Measurements from ENCODE around the gene RAB11FIP4. TPM values are rescaled to one million over a fixed set of nuclear protein-coding genes. Genes with fewer than 3 reads are reported as not detected.

The RAB11FIP4 gene
- total RNA-seq, 1 experiment from 2014 or later: 2.8 TPM

DNA sequence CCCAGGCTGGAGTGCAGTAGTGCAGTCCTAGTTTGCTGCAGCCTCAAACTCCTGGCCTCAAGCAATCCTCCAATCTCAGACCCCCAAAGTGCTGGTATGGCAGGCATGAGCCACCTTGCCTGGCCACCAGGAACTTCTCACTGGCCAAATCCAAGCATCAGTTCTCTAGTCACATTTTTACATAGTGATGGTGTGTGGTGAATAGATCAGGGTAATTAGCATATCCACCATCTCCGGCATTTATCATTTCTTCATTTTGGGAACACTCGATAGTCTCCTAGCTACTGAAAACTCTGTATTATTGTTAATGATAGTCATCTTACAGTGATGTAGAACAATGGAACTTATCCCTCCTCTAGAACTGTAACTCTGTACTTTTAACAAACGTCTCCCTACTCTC is 58.3 kb downstream of the RAB11FIP4 start:
- Mint-ChIP-seq H3K4me1 (ENCODE audit: insufficient read depth, unreplicated experiment) (no peaks in the 10 kb centered on the region), H3K27ac (ENCODE audit: low read depth, unreplicated experiment) (no peak overlapping the region), H3K36me3 (ENCODE audit: insufficient read depth, unreplicated experiment) (peaks cover 5% of the 10 kb centered on the region), H3K4me3 (ENCODE audit: unreplicated experiment) (no peak overlapping the region), H3K27me3 (ENCODE audit: insufficient read depth, unreplicated experiment) (peaks cover 10% of the 10 kb centered on the region), H3K9me3 (ENCODE audit: unreplicated experiment) (no peaks in the 10 kb centered on the region)
- intact Hi-C loops (cut with micrococcal nuclease): no loop called here
- ChIA-PET CTCF (interaction anchor here (0.6 to 1.7 kb wide), 5 partner anchors 62 to 521 kb away, joined by 3 to 4 read pairs (median 3); no protein-coding TSS in a partner anchor), POLR2A (interaction anchor here (1.2 kb wide), 1 partner anchor 19 kb away, joined by 3 read pairs; no protein-coding TSS in a partner anchor)
- BruUV-seq (replicated peaks): no TSS peak
- TF ChIP-seq, protein P1, sequence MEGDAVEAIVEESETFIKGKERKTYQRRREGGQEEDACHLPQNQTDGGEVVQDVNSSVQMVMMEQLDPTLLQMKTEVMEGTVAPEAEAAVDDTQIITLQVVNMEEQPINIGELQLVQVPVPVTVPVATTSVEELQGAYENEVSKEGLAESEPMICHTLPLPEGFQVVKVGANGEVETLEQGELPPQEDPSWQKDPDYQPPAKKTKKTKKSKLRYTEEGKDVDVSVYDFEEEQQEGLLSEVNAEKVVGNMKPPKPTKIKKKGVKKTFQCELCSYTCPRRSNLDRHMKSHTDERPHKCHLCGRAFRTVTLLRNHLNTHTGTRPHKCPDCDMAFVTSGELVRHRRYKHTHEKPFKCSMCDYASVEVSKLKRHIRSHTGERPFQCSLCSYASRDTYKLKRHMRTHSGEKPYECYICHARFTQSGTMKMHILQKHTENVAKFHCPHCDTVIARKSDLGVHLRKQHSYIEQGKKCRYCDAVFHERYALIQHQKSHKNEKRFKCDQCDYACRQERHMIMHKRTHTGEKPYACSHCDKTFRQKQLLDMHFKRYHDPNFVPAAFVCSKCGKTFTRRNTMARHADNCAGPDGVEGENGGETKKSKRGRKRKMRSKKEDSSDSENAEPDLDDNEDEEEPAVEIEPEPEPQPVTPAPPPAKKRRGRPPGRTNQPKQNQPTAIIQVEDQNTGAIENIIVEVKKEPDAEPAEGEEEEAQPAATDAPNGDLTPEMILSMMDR (IDR thresholded peaks at IDR 0.05; ENCODE audit: unreplicated experiment): no peak
- no peak for DNase-seq (ENCODE audit: unreplicated experiment)

DNA sequence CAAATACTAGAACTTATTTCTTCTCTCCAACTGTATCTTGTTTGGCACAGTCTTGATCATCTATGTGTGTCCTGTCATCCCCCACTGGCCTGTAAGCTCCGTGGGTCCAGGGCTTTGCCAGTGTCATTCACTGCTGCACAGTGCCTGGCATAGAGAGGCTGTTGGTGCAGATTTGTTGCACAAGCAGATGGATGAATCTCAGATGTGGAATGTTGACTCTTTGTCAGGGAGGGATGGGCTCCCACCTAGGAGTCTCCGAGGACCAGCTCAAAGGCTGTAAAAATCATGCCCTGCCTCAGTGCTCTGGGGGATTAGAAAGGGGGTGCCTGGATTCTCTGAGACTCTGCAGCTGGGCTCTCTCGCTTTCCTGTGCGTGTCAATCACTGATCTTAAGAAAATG is 60.6 kb downstream of the RAB11FIP4 start:
- Mint-ChIP-seq H3K36me3 (ENCODE audit: insufficient read depth, unreplicated experiment) (no peaks in the 10 kb centered on the region), H3K9me3 (ENCODE audit: unreplicated experiment) (no peaks in the 10 kb centered on the region), H3K27ac (ENCODE audit: low read depth, unreplicated experiment) (no peak overlapping the region), H3K4me1 (ENCODE audit: insufficient read depth, unreplicated experiment) (no peaks in the 10 kb centered on the region), H3K4me3 (ENCODE audit: unreplicated experiment) (no peak overlapping the region), H3K27me3 (ENCODE audit: insufficient read depth, unreplicated experiment) (peaks cover 10% of the 10 kb centered on the region)
- TF ChIP-seq, protein P1 (IDR thresholded peaks at IDR 0.05; ENCODE audit: unreplicated experiment): no peak
- intact Hi-C loops (cut with micrococcal nuclease): no loop called here
- DNase-seq (ENCODE audit: unreplicated experiment): no peak
- POLR2A ChIA-PET: no interaction called here
- CTCF ChIA-PET: interaction anchor here (1.4 kb wide), 1 partner anchor 73 kb away, joined by 6 read pairs; no protein-coding TSS in a partner anchor
- no TSS peak for BruUV-seq (replicated peaks)

DNA sequence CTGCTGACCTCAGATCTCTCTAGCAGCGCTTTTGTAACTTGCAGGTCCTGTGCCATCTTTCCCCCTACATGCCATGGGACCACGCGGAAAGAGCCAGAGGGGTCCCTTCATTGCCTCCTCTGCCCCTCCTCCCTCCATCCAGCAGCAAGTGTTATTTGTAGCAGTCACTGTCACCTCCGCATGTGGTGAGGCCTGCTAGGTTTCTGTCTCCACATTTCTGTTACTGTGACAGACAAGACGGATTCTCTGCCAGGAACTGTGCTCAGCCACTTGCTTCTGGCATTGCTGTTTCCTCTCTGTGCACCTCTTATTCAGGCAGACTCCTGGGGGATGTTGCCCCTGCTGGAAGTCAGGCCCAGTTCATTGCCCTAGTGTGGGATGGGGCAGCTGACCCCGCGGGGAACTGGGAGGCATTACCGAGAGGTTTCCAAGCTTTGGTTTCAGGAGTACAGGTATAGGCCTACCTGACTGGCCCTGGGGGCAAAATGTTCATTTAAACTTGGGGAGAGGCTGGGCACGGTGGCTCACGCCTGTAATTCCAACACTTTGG is 61.2 kb downstream of the RAB11FIP4 start:
- H3K4me3 Mint-ChIP-seq (ENCODE audit: unreplicated experiment): no peak overlapping the region
- H3K36me3 Mint-ChIP-seq (ENCODE audit: insufficient read depth, unreplicated experiment): no peaks in the 10 kb centered on the region
- ChIA-PET POLR2A (no interaction called here), CTCF (interaction anchor here (1.4 kb wide), 1 partner anchor 72 kb away, joined by 6 read pairs; no protein-coding TSS in a partner anchor)
- peaks cover 10% of the 10 kb centered on the region for H3K27me3 Mint-ChIP-seq (ENCODE audit: insufficient read depth, unreplicated experiment)
- TF ChIP-seq, protein P1 (IDR thresholded peaks at IDR 0.05; ENCODE audit: unreplicated experiment): no peak
- no peak for DNase-seq (ENCODE audit: unreplicated experiment)
- H3K9me3 Mint-ChIP-seq (ENCODE audit: unreplicated experiment): no peaks in the 10 kb centered on the region
- BruUV-seq (replicated peaks): no TSS peak
- no peaks in the 10 kb centered on the region for H3K4me1 Mint-ChIP-seq (ENCODE audit: insufficient read depth, unreplicated experiment)
- H3K27ac Mint-ChIP-seq (ENCODE audit: low read depth, unreplicated experiment): no peak overlapping the region
- intact Hi-C loops (cut with micrococcal nuclease): no loop called here

DNA sequence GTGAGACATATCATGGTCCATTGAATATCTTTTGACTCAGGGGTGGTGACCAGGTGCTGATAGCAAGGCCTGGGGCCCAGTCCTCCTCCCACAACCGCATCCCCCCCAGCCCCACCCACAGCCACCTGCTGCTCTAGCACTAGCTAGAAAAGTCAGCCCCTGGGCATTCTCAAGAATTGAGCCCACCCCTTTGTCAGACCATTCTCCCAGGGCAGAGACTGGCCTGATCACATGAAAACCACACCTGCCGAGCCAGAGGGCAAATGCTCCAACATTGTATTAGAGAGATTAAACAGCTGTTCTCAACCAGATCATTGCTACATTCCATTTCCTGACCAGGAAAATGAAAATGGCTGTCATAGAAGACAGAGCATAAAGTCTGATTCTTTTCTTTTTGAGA is 62.4 kb downstream of the RAB11FIP4 start:
- Mint-ChIP-seq H3K36me3 (ENCODE audit: insufficient read depth, unreplicated experiment) (no peaks in the 10 kb centered on the region), H3K4me3 (ENCODE audit: unreplicated experiment) (no peak overlapping the region), H3K27ac (ENCODE audit: low read depth, unreplicated experiment) (no peak overlapping the region), H3K4me1 (ENCODE audit: insufficient read depth, unreplicated experiment) (no peaks in the 10 kb centered on the region), H3K27me3 (ENCODE audit: insufficient read depth, unreplicated experiment) (peaks cover 12% of the 10 kb centered on the region), H3K9me3 (ENCODE audit: unreplicated experiment) (no peaks in the 10 kb centered on the region)
- ChIA-PET POLR2A (no interaction called here), CTCF (no interaction called here)
- DNase-seq (ENCODE audit: unreplicated experiment): no peak
- intact Hi-C loops (cut with micrococcal nuclease): no loop called here
- TF ChIP-seq, protein P1 (IDR thresholded peaks at IDR 0.05; ENCODE audit: unreplicated experiment): no peak
- no TSS peak for BruUV-seq (replicated peaks)

Measured in MCF 10A (cell line).